Measurements from ENCODE around the gene ACSS3.
"Not testable (repeated sequence)": the region's sequence is repeated elsewhere in the genome, so short reads cannot be mapped to it uniquely, and the experiment has no call there.

The ACSS3 gene

DNA sequence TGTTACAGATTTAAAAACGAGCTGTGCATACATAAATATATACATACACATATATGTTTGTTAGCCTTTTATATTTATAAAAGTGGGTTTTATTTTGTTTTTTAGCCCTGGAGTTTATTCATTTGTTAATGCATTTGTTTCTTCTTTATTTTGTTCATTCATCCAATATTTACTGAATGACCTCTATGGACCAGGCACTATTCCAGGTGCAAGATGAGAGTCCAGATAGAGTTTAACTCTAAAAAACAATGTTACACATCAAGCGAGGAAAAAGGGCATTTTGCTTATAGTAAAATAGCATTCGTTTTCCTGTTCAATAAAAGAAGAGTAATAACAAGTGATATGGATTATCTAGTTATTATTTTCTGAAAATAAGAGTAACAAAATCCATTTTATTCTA, 14.2 kb downstream of the ACSS3 start:
- Histone ChIP-seq H3K9ac (ENCODE audit: low read depth in 1 of 2, low read length in 2 of 2) (no peak overlapping the region), H3K4me3 (ENCODE audit: low read depth in 1 of 2, low read length in 2 of 2) (no peak overlapping the region), H3K27me3 (ENCODE audit: control insufficient read depth in 1 of 2, insufficient read depth in 2 of 2, low read length in 2 of 2) (no peaks in the 10 kb centered on the region), H3K36me3 (ENCODE audit: control insufficient read depth in 1 of 2, insufficient read depth in 2 of 2, low read length in 2 of 2) (no peaks in the 10 kb centered on the region), H3K9me3 (ENCODE audit: control insufficient read depth in 1 of 2, low read length in 2 of 2) (no peaks in the 10 kb centered on the region), H3K27ac (ENCODE audit: low read depth, low read length) (no peak overlapping the region), H3K4me1 (ENCODE audit: control insufficient read depth in 1 of 2, insufficient read depth in 2 of 2, low read length in 2 of 2) (no peaks in the 10 kb centered on the region)

DNA sequence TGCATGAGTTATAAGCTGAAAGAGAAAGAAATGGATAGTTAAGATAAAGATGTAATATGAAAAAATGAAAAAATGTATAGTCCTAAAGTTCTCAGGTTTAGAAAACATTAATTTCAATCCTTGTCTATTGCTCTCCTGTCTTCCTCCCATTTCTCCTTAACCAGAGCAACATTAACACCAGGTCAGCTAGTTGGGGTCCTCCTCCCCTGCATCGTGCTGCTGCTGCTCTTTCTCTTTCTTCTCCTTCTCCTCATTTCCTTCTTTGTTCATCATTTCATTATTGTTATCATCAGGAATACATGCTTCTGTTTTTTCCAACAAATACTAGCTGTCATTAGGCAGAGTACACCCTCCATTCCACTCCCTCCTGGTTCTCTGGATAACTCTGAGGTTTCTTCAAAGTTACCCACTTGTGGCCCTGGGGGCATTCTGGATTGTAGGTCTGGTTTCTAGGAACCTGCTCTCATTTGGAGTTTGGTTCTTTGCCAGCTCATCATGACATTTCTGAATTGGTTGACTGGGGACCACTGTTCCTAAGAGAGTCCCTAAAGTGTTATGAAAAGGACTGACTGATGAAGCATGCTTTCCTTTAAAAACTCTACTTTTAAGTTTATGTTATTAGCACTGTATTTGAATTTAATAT, 17.0 kb downstream of the ACSS3 start:
- H3K4me3 ChIP-seq (ENCODE audit: low read depth in 1 of 2, low read length in 2 of 2): no peak overlapping the region
- H3K4me1 ChIP-seq (ENCODE audit: control insufficient read depth in 1 of 2, insufficient read depth in 2 of 2, low read length in 2 of 2): no peaks in the 10 kb centered on the region
- no peaks in the 10 kb centered on the region for H3K9me3 ChIP-seq (ENCODE audit: control insufficient read depth in 1 of 2, low read length in 2 of 2)
- no peak overlapping the region for H3K9ac ChIP-seq (ENCODE audit: low read depth in 1 of 2, low read length in 2 of 2)
- H3K36me3 ChIP-seq (ENCODE audit: control insufficient read depth in 1 of 2, insufficient read depth in 2 of 2, low read length in 2 of 2): no peaks in the 10 kb centered on the region
- no peaks in the 10 kb centered on the region for H3K27me3 ChIP-seq (ENCODE audit: control insufficient read depth in 1 of 2, insufficient read depth in 2 of 2, low read length in 2 of 2)
- H3K27ac ChIP-seq (ENCODE audit: low read depth, low read length): no peak overlapping the region

DNA sequence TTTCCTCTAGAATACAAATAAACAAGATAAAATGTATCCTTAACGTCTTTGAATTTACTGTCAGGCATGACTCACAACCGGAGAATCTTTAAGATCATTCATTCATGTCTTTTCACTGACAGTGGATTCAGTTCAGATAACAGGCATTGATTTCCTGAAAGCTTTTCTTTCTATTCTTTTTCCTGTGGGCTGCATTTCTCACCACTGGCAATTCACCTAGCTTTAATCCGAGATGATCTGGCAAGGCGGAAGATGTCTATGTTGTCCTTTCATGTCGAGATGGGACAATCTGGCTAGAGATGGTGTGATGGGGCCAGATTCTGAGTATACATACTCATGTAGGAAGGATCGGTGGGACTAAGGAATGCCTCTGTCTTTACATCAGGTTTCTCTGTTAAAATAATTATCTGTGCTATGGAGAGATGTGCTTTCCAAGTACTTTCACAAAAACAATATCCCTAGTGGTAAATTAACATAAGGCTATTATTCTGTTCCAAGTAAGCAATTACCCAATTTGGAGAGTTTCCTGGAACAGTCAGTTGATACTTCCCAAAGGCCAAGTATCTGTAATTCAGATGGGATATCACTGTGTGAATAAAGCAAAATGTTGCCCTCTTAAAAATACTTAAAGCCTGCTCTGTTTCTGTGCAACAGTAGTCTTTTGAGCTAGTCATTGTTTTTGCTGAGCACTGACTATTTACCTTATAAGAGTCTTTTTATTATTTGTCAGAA, 17.8 kb downstream of the ACSS3 start:
- Histone ChIP-seq H3K4me3 (ENCODE audit: low read depth in 1 of 2, low read length in 2 of 2) (no peak overlapping the region), H3K9me3 (ENCODE audit: control insufficient read depth in 1 of 2, low read length in 2 of 2) (no peaks in the 10 kb centered on the region), H3K36me3 (ENCODE audit: control insufficient read depth in 1 of 2, insufficient read depth in 2 of 2, low read length in 2 of 2) (no peaks in the 10 kb centered on the region), H3K27me3 (ENCODE audit: control insufficient read depth in 1 of 2, insufficient read depth in 2 of 2, low read length in 2 of 2) (no peaks in the 10 kb centered on the region), H3K4me1 (ENCODE audit: control insufficient read depth in 1 of 2, insufficient read depth in 2 of 2, low read length in 2 of 2) (no peaks in the 10 kb centered on the region), H3K27ac (ENCODE audit: low read depth, low read length) (no peak overlapping the region), H3K9ac (ENCODE audit: low read depth in 1 of 2, low read length in 2 of 2) (no peak overlapping the region)

DNA sequence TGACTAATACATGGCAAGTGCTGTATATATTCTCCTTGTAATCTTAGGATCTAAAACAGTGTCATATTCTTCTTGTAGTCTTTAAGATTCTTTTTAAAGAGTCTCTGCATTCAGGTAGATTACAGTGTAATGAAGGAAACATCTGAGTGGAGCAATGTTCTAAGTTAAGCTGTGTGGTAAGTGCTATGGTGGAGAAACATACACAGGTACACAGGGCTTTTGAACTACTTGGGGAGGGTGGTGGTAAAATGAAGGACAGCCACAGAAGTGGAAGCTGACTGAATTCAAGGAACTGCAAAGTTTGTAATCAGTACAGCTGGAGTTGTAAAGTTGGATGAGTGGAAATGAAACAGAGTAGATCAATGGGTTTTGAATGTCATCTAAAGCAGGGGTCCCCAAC, 27.8 kb downstream of the ACSS3 start:
- no peak overlapping the region for H3K4me3 ChIP-seq (ENCODE audit: low read depth in 1 of 2, low read length in 2 of 2)
- H3K9ac ChIP-seq (ENCODE audit: low read depth in 1 of 2, low read length in 2 of 2): no peak overlapping the region
- H3K27me3 ChIP-seq (ENCODE audit: control insufficient read depth in 1 of 2, insufficient read depth in 2 of 2, low read length in 2 of 2): no peaks in the 10 kb centered on the region
- no peaks in the 10 kb centered on the region for H3K36me3 ChIP-seq (ENCODE audit: control insufficient read depth in 1 of 2, insufficient read depth in 2 of 2, low read length in 2 of 2)
- H3K4me1 ChIP-seq (ENCODE audit: control insufficient read depth in 1 of 2, insufficient read depth in 2 of 2, low read length in 2 of 2): no peaks in the 10 kb centered on the region
- H3K27ac ChIP-seq (ENCODE audit: low read depth, low read length): no peak overlapping the region
- H3K9me3 ChIP-seq (ENCODE audit: control insufficient read depth in 1 of 2, low read length in 2 of 2): no peaks in the 10 kb centered on the region

DNA sequence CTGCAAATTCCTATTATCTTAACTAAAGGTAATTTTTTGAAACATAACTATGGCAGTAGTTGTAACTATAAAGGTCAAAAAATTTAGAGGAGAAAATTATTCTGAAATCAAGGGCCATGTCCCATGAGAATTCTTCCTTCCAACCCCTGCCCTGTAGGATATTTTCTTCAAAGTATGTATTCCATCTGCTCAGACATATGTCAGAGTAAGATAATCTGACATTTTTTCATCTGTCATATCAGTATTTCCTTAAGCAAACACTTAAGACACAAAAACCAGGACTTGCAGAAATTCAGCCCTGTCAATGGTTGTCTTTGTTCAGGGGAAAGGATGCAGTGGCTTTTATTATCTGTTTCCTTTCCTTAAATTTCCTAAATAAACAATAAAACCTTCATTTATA, 36.3 kb downstream of the ACSS3 start:
- no peaks in the 10 kb centered on the region for H3K9me3 ChIP-seq (ENCODE audit: control insufficient read depth in 1 of 2, low read length in 2 of 2)
- H3K9ac ChIP-seq (ENCODE audit: low read depth in 1 of 2, low read length in 2 of 2): no peak overlapping the region
- H3K36me3 ChIP-seq (ENCODE audit: control insufficient read depth in 1 of 2, insufficient read depth in 2 of 2, low read length in 2 of 2): no peaks in the 10 kb centered on the region

DNA sequence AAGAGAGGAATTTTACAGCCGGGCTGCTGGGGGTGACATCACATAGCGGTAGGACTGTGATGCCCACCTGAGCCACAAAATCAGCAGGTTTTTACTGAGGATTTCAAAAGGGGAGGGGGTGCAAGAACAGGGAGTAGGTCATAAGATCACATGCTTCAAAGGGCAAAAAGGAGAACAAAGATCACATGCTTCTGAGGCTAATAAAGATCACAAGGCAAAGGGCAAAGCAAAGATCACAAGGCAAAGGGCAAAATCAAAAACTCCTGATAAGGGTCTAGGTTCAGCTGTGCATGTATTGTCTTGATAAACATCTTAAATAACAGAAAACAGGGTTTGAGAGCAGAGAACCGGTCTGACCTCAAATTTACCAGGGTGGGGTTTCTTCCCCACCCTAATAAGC, 41.2 kb downstream of the ACSS3 start:
- not testable (repeated sequence) for H3K9me3 ChIP-seq (ENCODE audit: control insufficient read depth in 1 of 2, low read length in 2 of 2); H3K4me3 ChIP-seq (ENCODE audit: low read depth in 1 of 2, low read length in 2 of 2); H3K27me3 ChIP-seq (ENCODE audit: control insufficient read depth in 1 of 2, insufficient read depth in 2 of 2, low read length in 2 of 2); H3K36me3 ChIP-seq (ENCODE audit: control insufficient read depth in 1 of 2, insufficient read depth in 2 of 2, low read length in 2 of 2); H3K27ac ChIP-seq (ENCODE audit: low read depth, low read length); H3K4me1 ChIP-seq (ENCODE audit: control insufficient read depth in 1 of 2, insufficient read depth in 2 of 2, low read length in 2 of 2); H3K9ac ChIP-seq (ENCODE audit: low read depth in 1 of 2, low read length in 2 of 2)

More for the DNA sequence above, 36.3 kb downstream of the ACSS3 start:
- Histone ChIP-seq H3K4me1 (ENCODE audit: control insufficient read depth in 1 of 2, insufficient read depth in 2 of 2, low read length in 2 of 2) (no peaks in the 10 kb centered on the region), H3K27ac (ENCODE audit: low read depth, low read length) (no peak overlapping the region), H3K27me3 (ENCODE audit: control insufficient read depth in 1 of 2, insufficient read depth in 2 of 2, low read length in 2 of 2) (no peaks in the 10 kb centered on the region), H3K4me3 (ENCODE audit: low read depth in 1 of 2, low read length in 2 of 2) (no peak overlapping the region)

DNA sequence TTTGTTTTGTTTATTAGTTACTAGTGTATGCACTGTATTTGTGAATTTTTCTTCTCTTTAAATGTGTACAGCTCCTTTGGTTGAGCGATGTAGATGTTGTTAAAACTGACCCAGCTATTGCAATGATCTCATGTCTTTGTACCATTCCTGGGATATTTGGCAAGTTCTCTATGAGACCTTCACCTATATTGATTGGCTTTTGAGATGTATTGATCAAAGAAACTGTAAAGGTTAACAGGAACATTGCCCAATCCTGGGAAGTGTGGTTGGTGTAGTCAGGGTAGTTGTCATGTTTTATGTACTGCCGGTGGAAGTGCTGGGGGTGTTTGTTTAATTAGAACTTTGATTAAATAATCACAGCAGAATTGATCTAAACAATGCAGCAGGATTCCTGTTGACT, 43.1 kb downstream of the ACSS3 start:
- Histone ChIP-seq H3K27me3 (ENCODE audit: control insufficient read depth in 1 of 2, insufficient read depth in 2 of 2, low read length in 2 of 2) (no peaks in the 10 kb centered on the region), H3K9me3 (ENCODE audit: control insufficient read depth in 1 of 2, low read length in 2 of 2) (no peaks in the 10 kb centered on the region), H3K36me3 (ENCODE audit: control insufficient read depth in 1 of 2, insufficient read depth in 2 of 2, low read length in 2 of 2) (no peaks in the 10 kb centered on the region), H3K27ac (ENCODE audit: low read depth, low read length) (no peak overlapping the region), H3K4me1 (ENCODE audit: control insufficient read depth in 1 of 2, insufficient read depth in 2 of 2, low read length in 2 of 2) (no peaks in the 10 kb centered on the region), H3K9ac (ENCODE audit: low read depth in 1 of 2, low read length in 2 of 2) (no peak overlapping the region), H3K4me3 (ENCODE audit: low read depth in 1 of 2, low read length in 2 of 2) (no peak overlapping the region)

DNA sequence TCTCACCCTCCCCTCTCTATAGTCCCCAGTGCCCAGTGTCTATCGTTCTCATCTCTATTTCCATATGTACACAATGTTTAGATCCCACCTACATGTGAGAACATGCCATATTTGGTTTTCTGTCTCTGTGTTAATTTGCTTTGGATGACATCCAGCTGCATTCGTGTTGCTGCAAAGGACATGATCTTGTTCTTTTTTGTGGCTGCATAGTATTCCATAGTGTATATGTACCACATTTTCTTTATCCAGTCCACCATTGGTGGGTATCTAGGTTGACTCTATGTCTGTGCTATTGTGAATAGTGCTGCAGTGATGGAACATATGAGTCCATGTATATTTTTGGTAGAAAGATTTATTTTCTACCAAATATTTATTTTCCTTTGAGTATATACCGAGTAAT, 45.7 kb downstream of the ACSS3 start:
- H3K36me3 ChIP-seq (ENCODE audit: control insufficient read depth in 1 of 2, insufficient read depth in 2 of 2, low read length in 2 of 2): no peaks in the 10 kb centered on the region
- H3K4me3 ChIP-seq (ENCODE audit: low read depth in 1 of 2, low read length in 2 of 2): no peak overlapping the region
- H3K27ac ChIP-seq (ENCODE audit: low read depth, low read length): no peak overlapping the region
- H3K9me3 ChIP-seq (ENCODE audit: control insufficient read depth in 1 of 2, low read length in 2 of 2): no peaks in the 10 kb centered on the region
- H3K4me1 ChIP-seq (ENCODE audit: control insufficient read depth in 1 of 2, insufficient read depth in 2 of 2, low read length in 2 of 2): no peaks in the 10 kb centered on the region
- H3K27me3 ChIP-seq (ENCODE audit: control insufficient read depth in 1 of 2, insufficient read depth in 2 of 2, low read length in 2 of 2): no peaks in the 10 kb centered on the region
- no peak overlapping the region for H3K9ac ChIP-seq (ENCODE audit: low read depth in 1 of 2, low read length in 2 of 2)

DNA sequence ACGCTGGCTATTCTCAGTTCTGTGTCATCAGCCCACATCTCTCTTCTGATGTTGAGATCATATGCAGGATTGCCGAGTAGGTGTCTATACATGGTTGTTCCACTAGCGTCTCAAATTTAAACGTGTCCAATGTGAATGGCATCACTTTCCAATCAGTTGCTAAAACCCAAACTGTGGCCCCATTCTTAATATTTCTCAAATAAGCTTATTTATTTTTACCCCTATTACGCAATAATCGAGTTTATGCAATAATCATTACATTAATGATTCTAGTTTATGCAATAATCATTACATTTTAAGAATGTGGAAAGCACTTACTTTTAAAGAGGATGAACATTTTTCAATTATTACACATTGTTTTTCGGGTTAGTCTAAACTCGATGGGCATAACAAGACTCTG, 47.8 kb downstream of the ACSS3 start:
- H3K4me1 ChIP-seq (ENCODE audit: control insufficient read depth in 1 of 2, insufficient read depth in 2 of 2, low read length in 2 of 2): no peaks in the 10 kb centered on the region
- H3K9me3 ChIP-seq (ENCODE audit: control insufficient read depth in 1 of 2, low read length in 2 of 2): no peaks in the 10 kb centered on the region
- H3K4me3 ChIP-seq (ENCODE audit: low read depth in 1 of 2, low read length in 2 of 2): no peak overlapping the region
- H3K27ac ChIP-seq (ENCODE audit: low read depth, low read length): no peak overlapping the region
- no peak overlapping the region for H3K9ac ChIP-seq (ENCODE audit: low read depth in 1 of 2, low read length in 2 of 2)
- H3K27me3 ChIP-seq (ENCODE audit: control insufficient read depth in 1 of 2, insufficient read depth in 2 of 2, low read length in 2 of 2): no peaks in the 10 kb centered on the region
- no peaks in the 10 kb centered on the region for H3K36me3 ChIP-seq (ENCODE audit: control insufficient read depth in 1 of 2, insufficient read depth in 2 of 2, low read length in 2 of 2)

DNA sequence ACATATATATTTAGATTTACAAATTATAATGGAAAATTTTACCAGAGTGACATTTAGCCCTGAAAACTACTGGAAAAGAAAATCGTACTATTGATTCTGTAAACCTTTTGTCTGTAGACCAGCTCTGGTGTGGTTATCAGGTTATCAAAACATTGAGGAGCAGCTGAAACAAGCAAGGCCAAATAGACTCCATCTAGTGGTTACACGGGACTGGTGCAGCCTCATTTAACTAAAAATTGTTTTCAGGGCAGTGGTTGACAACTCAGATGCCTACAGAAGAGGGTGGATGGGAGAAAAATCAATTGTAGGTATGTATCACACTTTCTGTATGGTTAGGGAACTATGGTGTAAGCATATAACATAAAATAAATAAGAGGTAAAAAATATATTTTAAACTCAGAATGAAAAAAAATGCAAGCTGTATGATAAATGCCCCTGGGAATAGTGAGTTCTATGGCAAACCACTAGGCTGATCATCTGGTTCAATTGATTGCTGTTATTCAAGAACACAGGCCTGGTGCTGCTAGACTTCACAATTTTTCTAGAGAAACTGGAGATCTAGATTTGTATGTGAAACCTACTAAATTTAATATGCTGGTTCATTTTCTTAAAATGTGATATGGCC, 51.2 kb downstream of the ACSS3 start:
- H3K36me3 ChIP-seq (ENCODE audit: control insufficient read depth in 1 of 2, insufficient read depth in 2 of 2, low read length in 2 of 2): no peaks in the 10 kb centered on the region
- H3K9me3 ChIP-seq (ENCODE audit: control insufficient read depth in 1 of 2, low read length in 2 of 2): no peaks in the 10 kb centered on the region
- H3K9ac ChIP-seq (ENCODE audit: low read depth in 1 of 2, low read length in 2 of 2): no peak overlapping the region
- no peak overlapping the region for H3K27ac ChIP-seq (ENCODE audit: low read depth, low read length)
- H3K4me1 ChIP-seq (ENCODE audit: control insufficient read depth in 1 of 2, insufficient read depth in 2 of 2, low read length in 2 of 2): no peaks in the 10 kb centered on the region
- H3K27me3 ChIP-seq (ENCODE audit: control insufficient read depth in 1 of 2, insufficient read depth in 2 of 2, low read length in 2 of 2): no peaks in the 10 kb centered on the region
- H3K4me3 ChIP-seq (ENCODE audit: low read depth in 1 of 2, low read length in 2 of 2): no peak overlapping the region
